ENCODE data around the gene SPRY4.
"Not testable (repeated sequence)": the region's sequence is repeated elsewhere in the genome, so short reads cannot be mapped to it uniquely, and the experiment has no call there.

The SPRY4 gene

DNA sequence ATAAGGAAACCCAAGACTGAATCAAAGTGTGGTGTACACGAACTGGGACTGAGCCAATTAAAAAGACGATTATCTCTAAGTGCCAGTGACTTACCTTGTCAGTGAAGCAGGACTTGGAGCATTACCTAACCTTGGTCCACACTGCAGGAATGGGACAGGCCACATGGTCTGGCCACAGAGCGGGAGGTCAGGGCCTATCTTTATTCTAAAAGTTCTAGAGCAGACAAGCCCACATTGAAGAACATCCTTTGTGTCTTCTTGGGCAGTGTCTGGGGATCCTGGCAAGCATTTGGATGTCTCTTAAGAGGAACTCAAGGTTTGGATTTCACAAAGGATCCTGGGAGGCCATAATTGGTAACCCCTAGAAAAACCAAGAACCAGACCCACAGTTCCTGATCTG is 16.5 kb downstream of the SPRY4 start:
- DNase-seq (ENCODE audit: low read depth in 1 of 2, low spot score in 1 of 2) = no peak
- in situ Hi-C loops (cut with HindIII; ENCODE audit: low pct_unique_long_range_greater_than_20kb, low sequenced_read_pairs) = no loop called here
- no peak for TF ChIP-seq JUND (IDR thresholded peaks at IDR 0.05; ENCODE audit: low read depth)

DNA sequence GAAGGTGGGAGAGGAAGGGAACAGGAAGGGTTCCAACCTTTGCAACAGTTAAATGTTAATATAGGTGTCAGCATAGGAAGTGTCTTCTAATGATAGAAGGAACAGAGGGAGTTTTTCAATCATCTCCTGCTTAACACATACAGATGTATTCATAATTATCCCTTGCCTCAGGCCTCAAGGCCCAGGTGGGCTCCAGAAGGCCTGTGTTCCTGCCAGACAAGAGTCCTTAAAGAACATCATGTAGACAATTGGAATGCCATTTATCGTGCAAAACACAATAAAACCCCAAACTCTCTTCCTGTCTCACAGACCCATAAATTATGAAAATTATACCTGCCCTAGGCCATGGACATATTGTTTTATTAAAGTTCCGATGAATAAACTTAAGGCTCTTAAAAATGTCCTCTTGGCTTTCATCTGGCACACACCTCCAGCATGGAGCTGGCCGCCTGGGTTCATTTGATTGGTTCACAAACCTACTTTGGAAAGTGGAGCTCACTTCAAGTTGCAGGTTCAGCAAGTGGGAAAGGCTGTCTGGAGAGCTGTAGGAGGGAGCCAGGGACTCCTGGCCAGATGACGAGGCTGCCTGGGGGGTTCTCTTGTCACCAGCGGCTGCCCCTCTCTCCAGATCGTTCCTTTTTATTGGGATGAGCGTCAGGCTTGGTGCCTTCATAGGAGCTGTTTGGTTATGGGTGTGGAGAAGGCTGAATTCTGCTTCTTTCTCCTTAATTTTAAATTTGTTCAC is 17.5 kb downstream of the SPRY4 start:
- no peak for DNase-seq (ENCODE audit: low read depth in 1 of 2, low spot score in 1 of 2)
- TF ChIP-seq JUND (IDR thresholded peaks at IDR 0.05; ENCODE audit: low read depth) = no peak
- in situ Hi-C loops (cut with HindIII; ENCODE audit: low pct_unique_long_range_greater_than_20kb, low sequenced_read_pairs) = no loop called here

DNA sequence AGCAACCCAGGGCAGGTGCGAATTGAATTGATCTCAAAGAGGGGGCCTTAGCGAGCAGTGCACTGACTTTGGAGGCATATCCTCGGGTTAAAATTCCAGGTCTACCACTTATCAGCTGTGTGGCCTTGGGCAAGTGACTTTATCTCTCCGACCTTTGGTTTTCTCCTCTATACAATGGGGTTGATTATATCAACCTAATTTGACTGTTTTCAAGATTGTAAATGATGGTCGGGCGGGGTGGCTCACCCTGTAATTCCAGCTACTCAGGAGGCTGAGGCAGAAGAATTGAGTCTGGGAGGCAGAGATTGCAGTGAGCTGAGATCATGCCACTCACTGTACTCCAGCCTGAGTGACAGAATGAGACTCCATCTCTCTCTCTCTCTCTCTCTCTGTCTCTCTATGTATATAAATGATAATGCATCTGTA is 18.7 kb downstream of the SPRY4 start:
- no peak for TF ChIP-seq JUND (IDR thresholded peaks at IDR 0.05; ENCODE audit: low read depth)
- in situ Hi-C loops (cut with HindIII; ENCODE audit: low pct_unique_long_range_greater_than_20kb, low sequenced_read_pairs) = no loop called here
- DNase-seq (ENCODE audit: low read depth in 1 of 2, low spot score in 1 of 2) = no peak

DNA sequence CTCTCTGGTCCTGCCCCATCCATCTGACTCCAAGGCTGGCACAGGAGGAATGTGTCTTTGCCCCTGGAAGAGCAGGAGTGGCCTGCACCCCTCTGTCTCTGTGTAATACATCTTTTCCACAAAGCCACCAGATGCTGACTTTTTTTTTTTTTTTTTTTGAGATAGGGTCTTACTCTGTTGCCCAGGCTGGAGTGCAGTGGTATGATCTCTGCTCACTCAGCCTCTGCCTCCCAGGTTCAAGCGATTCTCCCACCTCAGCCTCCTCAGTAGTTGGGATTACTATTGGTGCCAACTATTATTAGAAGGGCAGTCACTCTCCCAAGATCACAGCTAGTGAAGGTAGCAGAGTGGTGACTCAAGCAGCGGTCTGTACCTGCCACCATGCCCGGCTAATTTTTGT is 19.6 kb downstream of the SPRY4 start:
- no peak for DNase-seq (ENCODE audit: low read depth in 1 of 2, low spot score in 1 of 2)
- TF ChIP-seq JUND (IDR thresholded peaks at IDR 0.05; ENCODE audit: low read depth) = no peak
- in situ Hi-C loops (cut with HindIII; ENCODE audit: low pct_unique_long_range_greater_than_20kb, low sequenced_read_pairs) = no loop called here

DNA sequence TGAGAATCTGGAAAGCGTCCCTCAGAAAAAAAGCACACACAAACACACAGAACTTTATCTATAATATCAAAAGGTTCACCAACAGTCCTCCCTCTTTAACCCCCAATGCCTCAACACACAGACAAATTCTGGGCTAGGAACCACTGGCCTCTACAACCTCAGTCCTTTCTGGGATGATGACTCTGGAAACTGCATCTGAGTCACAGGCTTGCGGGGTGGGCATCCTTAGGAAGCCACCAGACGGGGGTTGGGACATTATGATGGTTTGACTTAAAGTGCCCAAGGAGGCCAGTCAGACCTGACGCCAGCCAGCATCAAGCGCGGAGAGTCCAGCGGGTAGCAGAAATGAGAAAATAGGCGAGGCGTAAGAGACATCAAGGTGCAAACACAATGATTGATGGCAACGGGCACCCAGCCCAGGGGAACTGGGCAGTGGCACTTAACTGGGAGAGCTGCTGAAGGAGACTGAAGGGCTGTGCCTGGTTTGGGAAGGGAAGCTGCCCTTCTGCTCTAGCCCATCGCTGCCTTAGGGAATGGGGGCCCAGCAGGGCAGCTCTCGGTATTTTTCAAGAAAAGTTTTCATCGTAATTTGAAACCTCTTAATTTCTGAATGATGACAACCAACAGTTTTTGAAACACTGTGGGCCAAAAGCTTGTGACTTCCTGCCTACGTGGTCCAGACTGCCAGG is 20.7 kb downstream of the SPRY4 start:
- no peak for DNase-seq (ENCODE audit: low read depth in 1 of 2, low spot score in 1 of 2)
- TF ChIP-seq JUND (IDR thresholded peaks at IDR 0.05; ENCODE audit: low read depth) = no peak
- in situ Hi-C loops (cut with HindIII; ENCODE audit: low pct_unique_long_range_greater_than_20kb, low sequenced_read_pairs) = no loop called here

GRCh38 chr5:142303565-142303964 is 21.3 kb downstream of the SPRY4 start:
- DNase-seq (ENCODE audit: low read depth in 1 of 2, low spot score in 1 of 2) = no peak
- no peak for TF ChIP-seq JUND (IDR thresholded peaks at IDR 0.05; ENCODE audit: low read depth)
- in situ Hi-C loops (cut with HindIII; ENCODE audit: low pct_unique_long_range_greater_than_20kb, low sequenced_read_pairs) = no loop called here

- in situ Hi-C loops (cut with HindIII; ENCODE audit: low pct_unique_long_range_greater_than_20kb, low sequenced_read_pairs) = no loop called here
- no peak for DNase-seq (ENCODE audit: low read depth in 1 of 2, low spot score in 1 of 2)
- no peak for TF ChIP-seq JUND (IDR thresholded peaks at IDR 0.05; ENCODE audit: low read depth)
Observed at GRCh38 chr5:142301540-142301939, 23.3 kb downstream of the SPRY4 start.

GRCh38 chr5:142300677-142301076 is 24.1 kb downstream of the SPRY4 start:
- DNase-seq (ENCODE audit: low read depth in 1 of 2, low spot score in 1 of 2) = no peak
- in situ Hi-C loops (cut with HindIII; ENCODE audit: low pct_unique_long_range_greater_than_20kb, low sequenced_read_pairs) = no loop called here

DNA sequence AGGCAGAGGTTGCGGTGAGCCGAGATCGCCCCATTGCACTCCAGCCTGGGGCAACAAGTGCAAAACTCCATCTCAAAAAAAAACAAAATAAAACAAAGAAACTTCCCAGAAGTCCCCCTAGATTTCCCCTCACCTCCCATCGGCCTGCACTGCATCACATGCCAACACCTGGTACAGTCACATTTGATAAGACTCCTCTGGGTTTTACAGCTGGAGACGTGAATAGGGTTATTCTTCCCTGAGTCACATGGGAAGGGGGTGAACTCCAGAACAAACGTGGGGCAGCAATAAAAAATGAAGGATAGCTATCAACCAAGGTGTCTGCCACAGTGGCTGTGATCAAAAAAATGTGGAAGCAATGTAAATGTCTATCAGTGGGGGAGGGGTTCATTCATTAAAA is 26.0 kb downstream of the SPRY4 start:
- no peak for DNase-seq (ENCODE audit: low read depth in 1 of 2, low spot score in 1 of 2)
- in situ Hi-C loops (cut with HindIII; ENCODE audit: low pct_unique_long_range_greater_than_20kb, low sequenced_read_pairs) = no loop called here
- no peak for TF ChIP-seq JUND (IDR thresholded peaks at IDR 0.05; ENCODE audit: low read depth)

More at GRCh38 chr5:142300677-142301076, 24.1 kb downstream of the SPRY4 start:
- no peak for TF ChIP-seq JUND (IDR thresholded peaks at IDR 0.05; ENCODE audit: low read depth)

GRCh38 chr5:142297786-142298185 is 27.0 kb downstream of the SPRY4 start:
- DNase-seq (ENCODE audit: low read depth in 1 of 2, low spot score in 1 of 2); in situ Hi-C loops (cut with HindIII; ENCODE audit: low pct_unique_long_range_greater_than_20kb, low sequenced_read_pairs): not testable (repeated sequence)

- in situ Hi-C loops (cut with HindIII; ENCODE audit: low pct_unique_long_range_greater_than_20kb, low sequenced_read_pairs) = no loop called here
- DNase-seq (ENCODE audit: low read depth in 1 of 2, low spot score in 1 of 2) = peak in 1 of 2 experiments; percentile 48
- TF ChIP-seq JUND (IDR thresholded peaks at IDR 0.05; ENCODE audit: low read depth) = no peak
Observed at GRCh38 chr5:142296914-142297417, 27.9 kb downstream of the SPRY4 start.

DNA sequence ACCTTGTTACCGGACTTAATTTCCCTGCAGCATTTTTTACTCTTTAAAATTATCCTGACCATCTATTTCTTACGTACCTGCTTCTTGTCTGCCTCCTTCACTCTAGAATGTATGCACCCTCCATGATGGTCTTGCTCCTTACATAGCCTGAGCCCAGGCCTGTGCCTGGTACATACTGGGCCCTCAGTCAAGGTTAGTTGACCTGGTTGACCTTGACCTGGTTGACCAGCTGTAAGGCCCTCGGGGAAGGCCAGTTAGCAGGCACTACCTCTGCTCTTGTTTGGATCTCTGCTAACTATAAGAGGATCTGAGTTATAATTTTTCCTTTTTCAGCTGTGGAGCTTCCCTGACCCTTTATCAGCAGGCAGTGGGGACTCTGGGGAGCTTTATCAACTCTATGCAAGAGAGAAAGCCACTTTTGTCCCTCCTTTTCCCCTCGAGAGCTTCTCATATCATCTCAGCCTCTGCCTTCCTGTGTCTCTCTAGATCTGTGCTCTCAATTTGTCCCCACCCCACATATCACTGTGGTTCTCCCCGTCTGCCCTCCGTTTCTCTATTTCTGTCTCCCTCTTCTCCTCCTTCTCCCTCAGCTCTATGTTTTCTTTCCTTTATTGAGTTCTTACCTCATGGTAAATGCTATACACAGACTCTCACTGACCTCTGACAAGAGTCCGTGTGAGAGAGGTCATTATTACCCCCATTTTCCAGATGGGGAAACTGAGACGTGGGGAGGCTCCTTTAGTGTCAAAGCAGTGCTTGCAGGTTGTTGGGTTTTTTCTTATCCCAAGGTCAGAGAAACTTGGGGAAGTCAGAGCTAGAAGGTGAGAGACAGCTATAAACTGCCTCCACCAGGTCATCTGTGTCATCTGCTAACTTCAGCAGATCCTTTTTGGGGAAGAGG is 28.6 kb downstream of the SPRY4 start:
- in situ Hi-C loops (cut with HindIII; ENCODE audit: low pct_unique_long_range_greater_than_20kb, low sequenced_read_pairs) = no loop called here
- DNase-seq (ENCODE audit: low read depth in 1 of 2, low spot score in 1 of 2) = no peak
- TF ChIP-seq JUND (IDR thresholded peaks at IDR 0.05; ENCODE audit: low read depth) = no peak

Data from T47D (cell line).